ENCODE measurements around the gene LRFN5. TPM values are rescaled to one million over a fixed set of nuclear protein-coding genes. Genes with fewer than 3 reads are reported as not detected.

The LRFN5 gene
- total and polyA plus RNA-seq, 9 of the 15 experiments (the other 6 are each of a cell fraction or from before 2014, with no cell fraction given) = 0.01 to 0.27 (median 0.09) TPM; not detected in 1

DNA sequence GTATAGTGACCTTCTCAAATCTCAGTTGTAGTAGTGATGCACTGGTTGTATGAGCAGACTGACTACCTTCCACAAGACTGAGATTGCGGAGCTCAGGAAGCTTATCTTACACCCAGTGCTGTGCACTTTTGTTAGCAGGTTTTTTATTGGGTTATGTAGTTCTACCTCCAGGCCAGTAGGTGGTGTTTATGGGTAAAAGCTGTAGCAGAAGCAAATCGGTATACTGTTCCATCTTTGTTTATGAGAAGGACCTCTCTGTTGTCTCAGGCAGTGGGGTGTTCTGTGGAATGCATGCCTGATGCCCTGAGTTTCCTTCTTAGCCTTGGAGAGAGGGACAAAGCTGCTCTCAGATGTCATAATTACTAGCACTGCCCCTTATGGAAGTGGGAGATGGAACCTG, 217.8 kb downstream of the LRFN5 start:
- no peak for ATAC-seq
- no peak for FAIRE-seq
- POLR2A ChIA-PET = no interaction called here

More for the DNA sequence above, 217.8 kb downstream of the LRFN5 start:
- Histone ChIP-seq H4K20me1 (replicated peaks; ENCODE audit: control insufficient read depth, insufficient read depth, low read length) (no peaks in the 10 kb centered on the region), H3K9ac (ENCODE audit: insufficient read depth in 1 of 2, low read depth in 2 of 2, low read length in 2 of 2) (no peak overlapping the region), H2AFZ (ENCODE audit: low read depth, low read length) (no peak overlapping the region), H3K27ac (ENCODE audit: extremely low read depth, low read depth, low read length) (no peak overlapping the region), H3K4me1 (replicated peaks in 1 of 2; ENCODE audit: control insufficient read depth in 2 of 2, insufficient read depth in 2 of 2, low read length in 2 of 2) (no peaks in the 10 kb centered on the region), H3K4me2 (ENCODE audit: insufficient read depth, low read length) (no peak overlapping the region), H3K4me3 (no peak overlapping the region), H3K27me3 (ENCODE audit: control insufficient read depth in 2 of 2, insufficient read depth in 2 of 2, low read length in 2 of 2) (no peaks in the 10 kb centered on the region), H3K36me3 (ENCODE audit: control insufficient read depth, insufficient read depth, low read length) (no peaks in the 10 kb centered on the region), H3K9me3 (replicated peaks; ENCODE audit: control insufficient read depth, insufficient read depth, low read depth, low read length) (no peaks in the 10 kb centered on the region; the same call in 1 of the 2 replicates), H3K79me2 (ENCODE audit: control insufficient read depth, insufficient read depth, low read length) (no peaks in the 10 kb centered on the region), H3K9me1 (ENCODE audit: control insufficient read depth, insufficient read depth, low read length) (no peaks in the 10 kb centered on the region)
- 0% methylated on average over 2 of the region's 2 CpGs for WGBS (ENCODE audit: insufficient coverage, low coverage, missing lambda C conversion rate)
- CTCF ChIA-PET (ENCODE audit: low intra/inter-chr PET ratio) = no interaction called here
- intact Hi-C loops (cut with micrococcal nuclease) (no loop called here), in situ Hi-C loops (cut with MboI) (no loop called here)
- no peak for DNase-seq (ENCODE audit: extremely low read depth in 1 of 4, low spot score in 3 of 4)
- no peak for TF ChIP-seq BACH1 (tag; IDR thresholded peaks at IDR 0.05)
- TF ChIP-seq, protein P1, sequence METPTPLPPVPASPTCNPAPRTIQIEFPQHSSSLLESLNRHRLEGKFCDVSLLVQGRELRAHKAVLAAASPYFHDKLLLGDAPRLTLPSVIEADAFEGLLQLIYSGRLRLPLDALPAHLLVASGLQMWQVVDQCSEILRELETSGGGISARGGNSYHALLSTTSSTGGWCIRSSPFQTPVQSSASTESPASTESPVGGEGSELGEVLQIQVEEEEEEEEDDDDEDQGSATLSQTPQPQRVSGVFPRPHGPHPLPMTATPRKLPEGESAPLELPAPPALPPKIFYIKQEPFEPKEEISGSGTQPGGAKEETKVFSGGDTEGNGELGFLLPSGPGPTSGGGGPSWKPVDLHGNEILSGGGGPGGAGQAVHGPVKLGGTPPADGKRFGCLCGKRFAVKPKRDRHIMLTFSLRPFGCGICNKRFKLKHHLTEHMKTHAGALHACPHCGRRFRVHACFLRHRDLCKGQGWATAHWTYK (CRISPR knock-in tag; IDR thresholded peaks at IDR 0.05) = no peak
- TF ChIP-seq ZNF24 (IDR thresholded peaks at IDR 0.05) = no peak
- TF ChIP-seq NCOR1 (IDR thresholded peaks at IDR 0.05) = no peak
- TF ChIP-seq, protein P2, sequence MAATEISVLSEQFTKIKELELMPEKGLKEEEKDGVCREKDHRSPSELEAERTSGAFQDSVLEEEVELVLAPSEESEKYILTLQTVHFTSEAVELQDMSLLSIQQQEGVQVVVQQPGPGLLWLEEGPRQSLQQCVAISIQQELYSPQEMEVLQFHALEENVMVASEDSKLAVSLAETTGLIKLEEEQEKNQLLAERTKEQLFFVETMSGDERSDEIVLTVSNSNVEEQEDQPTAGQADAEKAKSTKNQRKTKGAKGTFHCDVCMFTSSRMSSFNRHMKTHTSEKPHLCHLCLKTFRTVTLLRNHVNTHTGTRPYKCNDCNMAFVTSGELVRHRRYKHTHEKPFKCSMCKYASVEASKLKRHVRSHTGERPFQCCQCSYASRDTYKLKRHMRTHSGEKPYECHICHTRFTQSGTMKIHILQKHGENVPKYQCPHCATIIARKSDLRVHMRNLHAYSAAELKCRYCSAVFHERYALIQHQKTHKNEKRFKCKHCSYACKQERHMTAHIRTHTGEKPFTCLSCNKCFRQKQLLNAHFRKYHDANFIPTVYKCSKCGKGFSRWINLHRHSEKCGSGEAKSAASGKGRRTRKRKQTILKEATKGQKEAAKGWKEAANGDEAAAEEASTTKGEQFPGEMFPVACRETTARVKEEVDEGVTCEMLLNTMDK (IDR thresholded peaks at IDR 0.05; ENCODE audit: borderline replicate concordance, insufficient read depth, low read depth, low read length, poor library complexity, severe bottlenecking) = no peak
- no peak for TF ChIP-seq CBX2 (IDR thresholded peaks at IDR 0.05; ENCODE audit: insufficient read depth, low read length, poor library complexity, severe bottlenecking)
- TF ChIP-seq ZNF778 (CRISPR knock-in tag; IDR thresholded peaks at IDR 0.05) = no peak
- TF ChIP-seq, protein P3, sequence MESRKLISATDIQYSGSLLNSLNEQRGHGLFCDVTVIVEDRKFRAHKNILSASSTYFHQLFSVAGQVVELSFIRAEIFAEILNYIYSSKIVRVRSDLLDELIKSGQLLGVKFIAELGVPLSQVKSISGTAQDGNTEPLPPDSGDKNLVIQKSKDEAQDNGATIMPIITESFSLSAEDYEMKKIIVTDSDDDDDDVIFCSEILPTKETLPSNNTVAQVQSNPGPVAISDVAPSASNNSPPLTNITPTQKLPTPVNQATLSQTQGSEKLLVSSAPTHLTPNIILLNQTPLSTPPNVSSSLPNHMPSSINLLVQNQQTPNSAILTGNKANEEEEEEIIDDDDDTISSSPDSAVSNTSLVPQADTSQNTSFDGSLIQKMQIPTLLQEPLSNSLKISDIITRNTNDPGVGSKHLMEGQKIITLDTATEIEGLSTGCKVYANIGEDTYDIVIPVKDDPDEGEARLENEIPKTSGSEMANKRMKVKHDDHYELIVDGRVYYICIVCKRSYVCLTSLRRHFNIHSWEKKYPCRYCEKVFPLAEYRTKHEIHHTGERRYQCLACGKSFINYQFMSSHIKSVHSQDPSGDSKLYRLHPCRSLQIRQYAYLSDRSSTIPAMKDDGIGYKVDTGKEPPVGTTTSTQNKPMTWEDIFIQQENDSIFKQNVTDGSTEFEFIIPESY (CRISPR knock-in tag; IDR thresholded peaks at IDR 0.05) = no peak
- no TSS peak for BruUV-seq (replicated peaks)

Measured in K562 (cell line).